ENCODE measurements around the gene UMODL1.

Gene UMODL1

GRCh38 chr21:42127164-42128150 lies 56.3 kb downstream of the UMODL1 start:
- no peak for DNase-seq (ENCODE audit: extremely low read depth, low read depth)
- TF ChIP-seq CTCF (IDR thresholded peaks at IDR 0.05; ENCODE audit: low read depth, low read length, missing control alignments): no peak
- H3K4me3 ChIP-seq (replicated peaks; ENCODE audit: low read depth, low read length): no peak overlapping the region

- TF ChIP-seq CTCF (IDR thresholded peaks at IDR 0.05; ENCODE audit: low read depth, low read length, missing control alignments): no peak
- DNase-seq (ENCODE audit: extremely low read depth, low read depth): no peak
- no peak overlapping the region for H3K4me3 ChIP-seq (replicated peaks; ENCODE audit: low read depth, low read length)
These were observed 58.5 kb downstream of the UMODL1 start for GRCh38 chr21:42129300-42130266.

DNA sequence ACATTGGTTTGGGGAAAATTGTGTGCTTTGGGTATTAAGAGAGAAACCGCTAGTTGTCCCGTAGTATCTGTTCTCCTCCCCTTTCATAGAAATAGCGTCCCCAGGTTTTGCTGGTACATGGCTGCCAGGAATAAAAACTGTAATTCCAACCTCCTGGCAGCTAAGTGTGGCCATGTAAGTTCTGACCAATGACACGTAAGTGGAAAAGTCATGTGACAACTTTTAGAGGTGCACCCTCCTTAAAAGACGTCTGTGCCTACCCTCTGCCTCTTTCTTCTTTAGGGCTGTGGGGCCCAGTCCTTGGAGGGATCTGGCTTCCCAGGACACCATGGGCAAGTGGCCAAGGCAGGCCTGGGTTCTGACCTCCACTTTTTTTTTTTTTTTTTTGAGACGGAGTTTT lies 59.3 kb downstream of the UMODL1 start:
- no peak overlapping the region for H3K4me3 ChIP-seq (replicated peaks; ENCODE audit: low read depth, low read length)
- no peak for TF ChIP-seq CTCF (IDR thresholded peaks at IDR 0.05; ENCODE audit: low read depth, low read length, missing control alignments)
- no peak for DNase-seq (ENCODE audit: extremely low read depth, low read depth)

DNA sequence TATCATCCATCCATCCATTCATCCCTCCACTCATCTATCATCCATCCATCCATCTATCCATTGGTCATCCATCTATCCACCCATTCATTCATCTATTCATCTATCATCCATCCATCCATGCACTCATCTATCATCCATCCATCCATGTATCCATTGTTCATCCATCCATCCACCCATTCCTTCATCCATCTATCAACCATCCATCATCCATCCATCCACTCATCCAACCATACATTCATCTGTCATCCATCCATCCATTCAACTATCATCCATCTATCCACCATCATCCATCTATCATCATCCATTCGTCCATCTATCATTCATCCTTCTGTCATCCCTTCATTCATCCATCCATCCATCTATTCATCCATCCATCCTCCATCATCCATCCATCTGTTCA lies 61.1 kb downstream of the UMODL1 start:
- TF ChIP-seq CTCF (IDR thresholded peaks at IDR 0.05; ENCODE audit: low read depth, low read length, missing control alignments): no peak
- no peak overlapping the region for H3K4me3 ChIP-seq (replicated peaks; ENCODE audit: low read depth, low read length)
- DNase-seq (ENCODE audit: extremely low read depth, low read depth): no peak

DNA sequence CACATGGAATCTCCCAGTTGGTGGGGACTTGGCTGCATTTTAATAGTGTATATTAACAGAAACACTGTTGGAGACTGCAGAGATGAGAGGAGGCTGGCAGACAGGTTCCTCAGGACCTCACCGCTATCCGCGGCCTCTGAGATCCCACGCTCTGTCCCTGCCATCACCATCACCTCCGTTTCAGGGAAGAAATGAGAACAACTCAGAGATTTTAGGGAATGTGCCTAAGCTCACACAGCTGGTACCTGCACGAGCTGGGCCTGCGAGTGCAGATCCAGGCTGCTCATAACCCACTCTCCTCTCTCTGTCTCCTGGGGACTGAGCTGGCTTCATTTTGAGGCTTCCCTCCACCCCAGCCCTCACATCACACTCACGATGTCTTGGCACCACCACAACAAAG lies 62.0 kb downstream of the UMODL1 start:
- no peak overlapping the region for H3K4me3 ChIP-seq (replicated peaks; ENCODE audit: low read depth, low read length)
- no peak for TF ChIP-seq CTCF (IDR thresholded peaks at IDR 0.05; ENCODE audit: low read depth, low read length, missing control alignments)
- DNase-seq (ENCODE audit: extremely low read depth, low read depth): no peak

DNA sequence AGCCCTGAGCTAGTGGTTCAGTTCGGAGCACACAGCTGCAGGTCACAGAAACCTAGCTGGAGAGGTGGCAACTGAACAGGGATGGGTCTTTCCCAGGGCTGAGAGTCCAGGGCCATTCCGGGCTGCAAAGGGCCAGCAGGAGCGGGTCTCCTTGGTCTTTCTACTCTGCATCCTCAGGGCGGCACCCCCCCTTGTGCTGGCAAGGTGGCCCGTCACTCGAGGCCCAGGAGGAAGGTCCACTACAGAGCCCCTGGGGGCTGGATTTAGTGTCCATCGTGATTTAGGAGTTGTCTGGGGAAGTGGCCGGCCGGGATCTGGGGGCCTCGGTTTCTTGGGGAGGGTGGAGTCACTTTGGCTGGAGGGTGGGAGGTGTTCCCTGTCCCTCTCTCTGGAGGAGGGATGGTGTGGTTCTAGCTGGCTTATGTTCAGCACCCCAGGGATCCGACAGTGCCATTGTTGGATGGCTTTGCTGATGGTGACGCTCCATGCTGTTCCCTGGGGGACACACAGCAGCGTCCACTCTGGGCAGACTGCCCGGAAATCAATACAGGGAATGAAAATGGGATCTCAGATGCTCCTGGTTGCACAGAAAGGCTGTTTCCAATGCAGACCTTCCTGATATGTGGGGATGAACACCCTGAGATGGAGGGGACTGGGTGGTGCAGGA lies 64.4 kb downstream of the UMODL1 start:
- DNase-seq (ENCODE audit: extremely low read depth, low read depth): no peak
- no peak overlapping the region for H3K4me3 ChIP-seq (replicated peaks; ENCODE audit: low read depth, low read length)
- TF ChIP-seq CTCF (IDR thresholded peaks at IDR 0.05; ENCODE audit: low read depth, low read length, missing control alignments): no peak
